HT-29 (cell line): ENCODE measurements around the gene ITPKC. TPM values are rescaled to one million over a fixed set of nuclear protein-coding genes. Genes with fewer than 3 reads are reported as not detected.

Experiments used
- DNase-seq: peaks from one replicate; pipeline ENCODE4 v3.0.0-alpha.2; 2015; ENCODE audit warnings: low spot score
- total RNA-seq: library from RNA; depleted of rRNA; stranded (reverse); fragments of >200 nt; shearing (Covaris generic); gene quantifications from 2 replicates; pipeline ENCODE4 v1.2.3, GENCODE V29; 2014; rRNA removed

ITPKC gene
- total RNA-seq: 52.2 and 58.5 TPM in 2 replicates

DNA sequence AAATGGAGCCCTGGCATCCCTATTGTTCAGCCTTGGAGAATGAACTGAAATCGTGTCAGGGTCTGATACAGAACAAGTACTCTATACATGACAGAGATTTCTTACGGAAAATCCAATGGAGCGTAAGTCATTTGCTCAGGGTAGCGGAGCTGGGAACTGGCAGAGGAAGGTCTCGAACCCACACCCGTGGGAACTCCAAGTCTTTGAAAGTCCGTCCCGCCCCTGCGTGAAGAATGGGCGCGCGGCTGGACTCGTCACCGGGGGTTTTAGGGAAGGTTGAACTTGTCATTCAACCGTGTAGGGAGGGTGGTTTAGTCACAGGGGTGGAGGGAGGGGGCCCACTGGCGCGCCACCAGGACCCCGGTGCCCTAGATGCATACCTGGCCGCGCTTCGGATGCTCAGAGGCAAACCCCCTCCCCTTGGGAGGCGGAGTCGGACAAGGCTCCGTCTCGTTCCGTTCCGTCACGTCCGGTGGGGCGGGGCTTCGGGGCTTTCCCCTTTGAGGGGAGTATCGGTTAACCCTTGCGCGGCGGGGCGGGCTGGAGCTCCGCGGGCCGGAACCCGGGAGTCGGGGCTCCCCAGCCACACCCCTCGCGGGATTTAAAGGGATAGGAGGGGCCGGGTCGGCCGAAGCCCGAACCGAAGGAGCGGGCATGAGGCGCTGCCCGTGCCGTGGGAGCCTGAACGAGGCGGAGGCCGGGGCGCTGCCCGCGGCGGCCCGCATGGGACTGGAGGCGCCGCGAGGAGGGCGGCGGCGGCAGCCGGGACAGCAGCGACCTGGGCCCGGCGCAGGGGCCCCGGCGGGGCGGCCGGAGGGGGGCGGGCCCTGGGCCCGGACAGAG lies at the start of gene ITPKC, which contains the start of gene COQ8B:
TSS of gene ITPKC (plus strand) at position 631 of the 843 bp plus-strand sequence. CDS start at position 655, 24 bp downstream.
TSS of gene COQ8B (minus strand) at position 405 of the 843 bp plus-strand sequence. CDS start 2,254 bp downstream, outside the sequence.
- DNase-seq: peak; percentile 100

DNA sequence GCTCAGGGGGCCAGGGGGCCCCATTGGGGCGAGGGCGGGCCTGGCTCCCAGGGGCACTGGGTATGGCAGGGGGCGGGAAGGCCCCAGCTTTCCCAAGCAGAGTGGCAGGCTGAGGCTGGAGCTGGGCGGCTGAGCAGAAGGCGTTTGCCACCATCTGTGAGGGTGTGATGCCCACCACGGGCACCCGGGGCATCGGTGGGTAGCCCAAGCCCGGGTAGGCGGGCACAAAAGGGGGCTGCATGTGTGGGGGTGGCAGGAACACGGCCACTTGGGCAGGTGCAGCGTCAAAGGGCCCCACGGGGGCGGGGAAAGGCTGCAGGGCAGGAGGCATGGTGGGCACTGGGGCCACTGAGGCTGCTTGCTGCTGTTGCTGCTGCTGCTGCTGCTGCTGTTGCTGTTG lies 49.3 kb upstream of the ITPKC start:
- no peak for DNase-seq

DNA sequence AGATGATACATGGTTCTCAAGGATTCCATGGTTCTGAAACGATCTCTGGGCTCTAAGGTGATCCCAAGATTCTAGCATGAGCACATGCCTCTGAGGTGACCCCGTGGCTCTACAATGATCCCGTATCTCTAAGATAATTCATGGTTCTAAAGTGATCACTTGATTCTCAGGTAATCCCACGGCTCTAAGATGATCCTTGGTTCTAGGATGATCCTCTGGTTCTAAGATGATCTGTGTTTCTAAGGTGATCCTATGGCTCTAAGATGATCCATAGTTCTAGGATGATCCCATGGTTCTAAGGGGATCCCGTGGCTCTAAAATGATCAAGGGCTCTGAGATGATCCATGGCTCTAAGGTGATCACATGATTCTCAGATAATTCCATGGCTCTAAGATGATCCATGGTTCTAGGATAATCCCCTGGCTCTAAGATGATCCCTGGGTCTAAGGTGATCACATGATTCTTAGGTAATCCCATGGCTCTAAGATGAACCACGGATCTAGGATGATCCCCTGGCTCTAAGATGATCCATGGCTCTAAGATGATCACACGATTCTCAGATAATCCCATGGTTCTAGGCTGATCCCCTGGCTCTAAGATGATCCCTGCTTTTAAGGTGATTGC lies 47.8 kb upstream of the ITPKC start:
- DNase-seq: no peak

DNA sequence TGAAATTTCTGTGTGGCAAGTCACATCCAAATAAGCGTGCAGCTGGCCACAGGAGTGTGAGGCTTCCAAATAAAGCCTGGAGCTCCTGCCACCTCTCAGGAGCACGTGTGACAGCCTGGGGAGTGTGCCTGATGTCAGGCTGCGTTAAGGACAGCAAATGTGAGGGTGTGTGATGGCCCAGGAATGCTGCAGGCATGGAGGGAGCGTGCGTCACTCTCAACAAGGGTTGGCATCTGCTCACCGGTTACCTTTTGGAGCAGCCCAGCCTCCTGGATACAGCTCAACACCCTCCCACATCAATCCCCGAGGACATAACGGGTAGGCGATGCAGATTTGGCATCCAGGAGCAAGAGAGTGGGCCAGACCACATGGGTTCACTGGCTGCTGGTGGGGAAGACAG lies 45.5 kb upstream of the ITPKC start:
- no peak for DNase-seq

DNA sequence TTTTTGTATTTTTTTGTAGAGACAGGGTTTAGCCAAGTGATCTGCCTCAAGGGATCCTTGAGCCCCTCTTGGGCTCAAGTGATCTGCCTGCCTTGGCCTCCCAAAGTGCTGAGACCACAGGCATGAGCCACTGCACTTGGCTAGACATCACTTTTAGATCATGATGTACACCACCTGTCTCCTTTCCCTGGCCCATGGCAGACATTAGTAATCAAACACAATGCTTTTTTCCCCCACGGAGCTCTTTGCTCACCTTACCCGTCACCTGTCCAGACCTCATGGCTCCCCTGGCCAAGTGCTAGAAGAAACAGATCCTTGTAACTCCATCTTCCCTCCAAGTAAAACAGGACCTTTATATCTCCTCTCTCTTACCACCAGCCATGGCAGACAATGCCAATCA lies 44.9 kb upstream of the ITPKC start:
- DNase-seq: no peak

DNA sequence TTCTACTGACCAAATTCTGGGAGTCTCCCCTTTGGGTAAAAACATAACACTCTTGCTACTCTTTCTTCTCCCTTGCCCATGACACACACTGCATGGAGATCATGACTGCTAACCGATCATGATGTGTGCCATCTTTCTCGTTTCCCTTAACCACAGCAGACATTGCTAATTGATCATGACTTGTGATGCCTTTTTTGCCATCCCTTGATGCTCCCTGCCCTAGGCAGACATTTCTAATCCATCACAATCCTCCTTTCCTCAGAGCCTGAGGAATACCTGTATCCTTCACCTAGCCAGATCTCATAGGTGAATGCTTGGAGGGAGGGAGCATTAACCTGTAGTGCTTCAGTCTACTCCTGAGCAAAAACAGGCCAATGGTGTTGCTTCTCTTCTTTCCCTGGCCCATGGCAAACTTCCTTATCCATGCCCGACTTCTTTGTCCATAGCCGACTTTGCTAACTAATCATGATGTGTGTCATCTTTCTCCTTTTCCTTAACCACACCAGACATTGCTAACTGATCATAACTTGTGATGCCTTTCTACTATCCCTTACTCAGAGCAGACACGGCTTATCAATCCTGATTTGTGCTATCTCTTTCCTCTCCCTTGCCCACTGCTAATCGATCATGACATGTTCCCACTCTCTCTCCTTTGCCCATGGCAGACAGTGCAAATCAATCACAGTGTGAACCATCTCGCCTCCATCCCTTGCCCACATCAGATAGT lies 44.2 kb upstream of the ITPKC start:
- DNase-seq: no peak

DNA sequence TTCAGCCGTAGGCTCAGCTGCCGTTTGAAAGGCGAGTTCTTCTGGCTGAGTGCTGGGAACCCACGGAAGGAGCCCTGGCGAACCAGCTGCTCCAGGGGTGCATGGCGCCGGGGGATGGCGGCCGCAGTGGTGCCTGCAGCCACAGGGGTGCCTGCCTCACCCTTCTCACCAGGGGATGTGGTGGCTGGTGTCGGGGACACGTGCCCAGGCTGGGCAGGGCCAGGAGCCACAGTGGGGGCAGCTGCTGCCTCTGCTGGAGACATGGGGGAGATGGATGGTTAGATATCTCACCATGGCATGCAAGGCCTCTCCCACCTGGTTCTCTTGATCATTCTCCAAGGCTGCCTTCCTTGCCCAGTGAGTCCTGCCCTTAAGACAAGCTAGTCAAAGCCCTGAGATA lies 43.5 kb upstream of the ITPKC start:
- DNase-seq: no peak

DNA sequence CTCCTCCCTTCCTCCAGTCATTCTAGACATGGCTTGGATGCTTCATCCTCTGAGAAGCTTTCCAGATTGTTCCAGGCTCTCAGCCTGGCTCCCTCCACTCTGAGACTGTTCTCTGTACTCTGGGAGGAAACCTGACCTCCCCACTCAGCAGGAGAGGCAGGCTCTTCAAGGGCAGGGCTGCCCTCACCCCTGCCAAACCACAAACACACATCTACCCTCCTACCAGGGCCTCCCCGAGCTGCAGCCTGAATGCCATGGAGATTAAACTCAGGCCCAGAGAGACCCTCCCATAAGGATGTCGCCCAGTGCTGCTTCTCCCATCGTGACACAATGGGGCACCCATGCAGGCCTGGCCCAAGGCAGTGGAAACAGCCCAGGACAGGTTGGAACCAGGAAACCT lies 42.6 kb upstream of the ITPKC start:
- DNase-seq: no peak

DNA sequence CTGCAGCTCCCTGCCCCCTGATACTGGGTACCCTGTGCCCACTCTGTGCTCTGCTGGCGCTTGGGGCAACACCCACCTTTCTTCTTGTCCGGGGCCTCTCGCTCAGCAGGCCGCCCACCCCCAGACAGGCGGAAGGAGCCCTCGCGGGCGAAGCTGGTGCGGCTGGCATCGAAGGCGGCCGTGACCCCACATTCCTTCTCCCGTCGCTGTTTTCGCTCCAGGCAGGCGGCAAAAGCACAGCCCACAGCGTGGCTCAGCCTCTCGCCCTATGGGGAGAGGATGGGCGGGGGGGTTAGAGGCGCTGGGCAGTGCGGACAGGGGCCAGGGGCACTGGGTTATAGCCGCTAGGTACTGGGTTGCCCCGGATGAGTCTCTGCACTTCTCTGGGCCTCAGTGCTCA lies 39.8 kb upstream of the ITPKC start:
- no peak for DNase-seq

DNA sequence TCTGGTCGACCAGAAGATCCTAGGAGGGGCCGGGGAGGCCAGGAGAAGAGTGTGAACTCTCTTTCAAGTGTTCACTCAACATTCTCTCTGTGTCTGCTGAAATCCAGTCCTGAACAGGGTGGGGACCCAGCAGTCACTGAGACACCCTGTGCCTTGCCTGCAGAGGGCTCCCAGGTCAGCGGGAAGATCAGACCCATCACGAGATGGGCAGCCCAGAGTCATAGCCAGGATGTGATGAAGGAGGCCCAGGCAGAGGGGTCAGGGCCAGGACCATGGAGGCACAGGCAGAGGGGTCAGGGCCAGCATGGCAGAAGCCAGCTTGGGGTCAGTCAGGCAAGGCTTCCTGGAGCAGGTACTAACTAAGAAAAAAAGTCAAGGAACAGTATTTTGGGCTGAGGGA lies 35.9 kb upstream of the ITPKC start:
- no peak for DNase-seq

DNA sequence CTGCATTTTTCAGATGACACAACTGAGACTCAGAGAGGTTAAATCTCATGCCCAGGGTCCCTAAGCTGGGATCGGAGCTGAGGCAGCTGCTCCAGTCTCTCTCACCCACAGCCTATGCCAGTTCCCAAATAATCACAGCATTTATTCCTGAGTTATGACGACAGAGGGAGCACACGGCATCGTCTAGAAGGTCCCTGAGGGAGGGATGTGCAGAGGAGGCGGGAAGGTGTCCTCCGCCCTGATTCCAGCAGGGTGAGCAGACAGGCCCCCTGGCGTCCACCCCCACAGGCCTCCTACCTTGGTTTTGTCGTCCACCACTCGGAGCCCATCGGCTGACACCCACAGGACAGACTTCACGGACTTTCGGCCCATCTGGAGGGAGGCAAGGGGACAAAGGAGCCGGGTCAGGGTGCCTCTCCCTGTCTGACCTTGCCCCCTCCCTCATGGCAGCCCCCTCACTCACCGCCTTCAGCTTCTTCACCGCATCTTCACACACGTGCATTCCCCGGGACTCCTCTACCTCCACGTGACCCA lies 34.4 kb upstream of the ITPKC start:
- no peak for DNase-seq

DNA sequence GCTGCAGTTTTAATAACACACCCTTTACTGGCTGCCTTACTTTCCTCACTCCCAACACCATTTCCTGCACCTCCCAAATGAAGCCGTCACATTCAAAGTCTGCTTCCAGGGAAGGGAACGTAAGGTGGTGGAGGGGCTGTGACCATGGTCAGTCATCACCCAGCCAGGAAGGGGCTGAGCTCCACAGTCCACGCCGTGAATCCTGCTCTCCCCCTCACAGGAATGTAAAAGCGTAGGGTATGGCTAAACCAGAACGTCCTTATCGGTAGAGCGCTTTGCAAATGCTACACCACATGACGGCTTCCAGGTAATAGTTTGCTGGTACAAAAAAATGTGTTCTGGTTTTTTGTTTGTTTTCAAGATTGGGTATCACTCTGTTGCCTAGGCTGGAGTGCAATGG lies 33.5 kb upstream of the ITPKC start:
- no peak for DNase-seq

DNA sequence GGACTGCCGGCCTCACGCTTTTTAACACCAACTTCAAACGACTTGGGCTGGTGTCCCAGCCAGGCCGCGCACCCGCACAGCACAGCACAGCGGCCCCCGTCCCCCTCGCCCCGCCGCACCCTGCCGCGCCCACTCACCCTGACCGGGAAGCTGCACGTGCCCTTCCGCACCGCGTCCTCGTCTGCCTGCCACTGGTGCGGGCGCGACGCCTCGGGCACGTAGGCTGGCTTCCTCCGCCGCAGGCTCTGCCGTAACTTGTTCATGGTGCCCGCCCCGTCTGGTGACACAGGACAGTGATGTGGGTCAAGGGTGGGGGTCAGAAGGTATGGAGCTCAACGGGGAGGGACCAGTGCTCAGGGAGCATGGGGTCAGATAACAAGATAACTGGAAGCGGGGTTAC lies 32.6 kb upstream of the ITPKC start:
- no peak for DNase-seq

DNA sequence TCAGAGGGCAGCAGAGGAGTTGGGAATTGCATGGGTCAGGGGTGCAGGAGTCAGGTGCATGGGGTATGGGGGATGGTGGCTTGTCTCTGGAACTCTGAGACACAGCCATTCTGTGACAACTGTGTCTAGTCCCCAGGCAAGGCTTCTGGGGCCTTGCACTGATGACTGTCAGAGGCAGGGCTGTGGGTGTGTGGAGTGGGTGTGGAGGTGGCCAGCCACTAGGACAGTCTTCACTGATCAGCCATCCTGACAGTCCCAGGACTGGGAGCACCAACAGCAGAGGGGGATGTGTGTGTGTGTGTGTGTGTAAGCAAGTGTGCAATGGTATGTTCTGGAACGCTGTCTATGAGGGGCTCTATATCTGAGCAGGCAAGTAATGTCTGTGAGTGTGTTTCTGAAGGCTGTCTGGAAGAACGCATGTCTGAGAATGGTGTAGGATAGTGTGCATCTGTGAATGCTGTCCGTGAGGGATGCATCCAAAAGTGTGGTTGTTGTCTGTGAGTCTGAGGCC lies 31.8 kb upstream of the ITPKC start:
- no peak for DNase-seq

DNA sequence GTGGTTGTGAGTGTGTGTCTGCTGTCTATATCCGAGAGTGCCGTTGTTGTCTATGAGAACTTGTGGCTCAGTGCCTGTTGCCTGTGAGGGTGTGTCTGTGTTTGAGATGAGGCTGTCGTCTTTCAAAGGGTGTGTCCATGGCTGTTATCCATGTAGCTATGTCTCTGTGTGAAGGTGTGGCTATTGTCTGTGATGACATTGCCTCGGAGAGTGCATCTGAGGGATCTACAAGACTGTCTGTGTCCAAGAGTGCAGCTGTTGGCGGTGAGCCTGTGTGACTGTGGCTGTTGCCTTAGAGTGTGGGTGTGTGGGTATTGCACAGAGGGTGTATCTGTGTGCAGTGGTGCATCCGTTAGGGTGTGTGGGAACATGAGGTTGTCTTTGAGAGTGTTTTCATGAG lies 31.3 kb upstream of the ITPKC start:
- no peak for DNase-seq

DNA sequence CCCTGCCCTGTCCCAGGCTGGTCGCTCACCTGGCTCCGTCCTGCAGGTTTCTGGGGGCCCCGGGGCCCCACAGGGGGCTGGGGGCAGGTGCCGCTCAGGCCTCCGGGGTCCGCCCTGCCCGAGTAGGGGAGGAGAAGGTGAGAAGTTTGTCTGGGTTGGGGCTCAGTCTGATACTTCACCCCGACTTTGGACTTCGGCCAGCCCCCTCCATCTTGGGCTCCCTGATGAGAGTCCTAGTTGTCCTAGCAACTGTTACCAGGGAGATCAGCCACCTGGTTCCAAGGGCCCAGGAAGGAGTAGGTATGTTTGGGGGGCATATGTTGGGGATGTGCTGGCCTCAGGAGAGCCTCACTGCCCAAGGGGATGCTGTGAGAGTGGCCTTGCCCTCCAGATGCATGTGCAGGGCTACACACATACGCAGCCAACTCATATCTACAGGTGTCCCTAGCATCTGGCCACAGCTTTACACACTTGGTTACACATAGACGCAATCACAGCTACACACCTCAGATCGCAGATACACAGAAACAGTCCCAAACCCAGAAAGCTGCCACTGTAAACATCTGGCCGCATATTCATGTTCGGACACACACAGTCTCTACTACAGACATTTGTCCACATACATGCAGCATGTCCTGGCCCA lies 29.9 kb upstream of the ITPKC start:
- DNase-seq: no peak

DNA sequence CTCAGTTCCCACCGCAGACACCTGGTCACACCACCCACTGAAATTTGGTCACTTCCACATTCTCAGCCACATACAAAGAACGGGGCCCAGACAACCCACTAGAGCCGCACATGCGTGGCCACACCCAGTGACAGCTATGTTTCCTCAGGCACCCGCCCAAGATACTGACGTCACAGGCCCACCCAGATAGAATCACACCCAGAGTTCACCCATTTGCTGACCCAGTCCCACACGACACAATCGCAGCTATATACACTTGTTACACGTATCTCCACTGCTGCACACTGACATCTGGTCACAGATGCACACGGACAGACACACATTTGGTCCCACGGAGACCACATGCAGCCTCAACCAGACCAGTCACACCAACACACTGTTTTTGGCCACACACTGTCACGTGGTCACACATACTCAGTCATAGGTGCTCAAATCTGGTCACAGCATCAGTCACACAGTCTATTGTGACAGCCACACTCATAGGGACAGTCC lies 29.3 kb upstream of the ITPKC start:
- no peak for DNase-seq

DNA sequence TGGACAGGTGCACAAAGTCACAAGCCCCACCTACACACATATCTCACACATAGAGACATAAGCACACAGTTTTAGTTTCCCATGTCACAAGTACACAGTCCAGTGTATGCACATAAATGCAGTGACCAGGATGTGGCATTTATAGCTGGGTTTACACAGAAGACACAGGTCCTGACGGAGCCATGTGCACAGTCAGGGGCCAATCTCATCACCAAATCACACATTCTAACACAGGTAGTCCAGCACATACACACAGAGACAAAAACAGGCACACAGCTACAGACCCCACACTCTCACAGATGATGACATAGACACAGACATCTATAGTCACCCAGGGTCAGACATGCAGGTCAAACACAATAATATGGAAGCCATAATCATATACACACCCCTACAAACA lies 28.6 kb upstream of the ITPKC start:
- DNase-seq: no peak

DNA sequence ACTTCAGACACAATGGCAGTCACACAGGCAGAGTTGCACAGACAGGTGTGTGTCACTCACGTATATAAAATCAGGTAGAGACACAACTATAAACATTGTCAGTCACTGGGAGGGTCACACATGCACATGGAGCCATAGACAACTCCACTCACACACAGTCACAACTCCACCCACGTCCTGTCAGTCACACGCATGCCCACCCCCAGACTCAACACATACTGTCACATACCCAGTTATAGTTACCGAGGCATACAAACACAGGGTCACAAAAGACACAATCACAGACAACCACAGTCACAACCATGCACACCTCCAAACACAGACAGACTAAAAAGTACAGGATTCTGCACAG lies 27.9 kb upstream of the ITPKC start:
- no peak for DNase-seq

DNA sequence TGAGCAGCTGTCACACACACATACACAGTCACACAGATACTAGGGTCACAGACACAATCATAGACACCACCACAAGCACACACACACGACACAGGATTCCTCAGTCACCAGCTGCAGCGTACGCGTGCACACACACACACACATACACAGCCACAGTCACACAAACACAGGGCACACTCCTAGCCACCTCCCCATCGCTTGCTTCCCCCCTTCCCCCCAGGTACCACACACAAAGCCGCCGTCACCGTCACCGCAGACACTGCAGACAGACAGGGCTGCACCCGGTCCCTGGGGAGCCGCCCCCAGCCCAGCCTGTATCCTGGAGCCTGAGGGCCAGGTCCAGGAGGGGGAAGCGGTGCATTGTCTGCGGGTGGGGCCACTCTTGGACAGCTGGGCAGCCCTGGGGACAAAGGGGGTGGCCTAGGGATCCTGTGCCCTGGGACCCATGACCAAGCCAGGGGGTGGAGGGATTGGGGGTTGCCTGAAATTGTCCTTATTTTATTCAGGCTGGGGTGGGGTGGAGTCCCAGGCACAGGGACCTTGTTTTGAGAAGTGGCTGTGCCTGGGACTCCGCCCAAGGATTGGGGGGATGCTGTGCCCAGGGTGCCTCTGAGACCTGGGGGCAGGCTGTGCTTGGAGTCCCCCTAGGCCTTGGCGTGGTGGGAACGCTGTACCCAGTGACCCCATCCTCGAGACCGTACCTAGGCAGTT lies 27.4 kb upstream of the ITPKC start:
- DNase-seq: no peak
